ENCODE data around the gene MOV10. TPM values are rescaled to one million over a fixed set of nuclear protein-coding genes. Genes with fewer than 3 reads are reported as not detected.

Gene MOV10
- total and polyA plus RNA-seq, 2 donors (not counting 3 experiments of a cell fraction or from before 2014, with no cell fraction given) = 97.1 to 113 TPM

- H3K4me1 ChIP-seq (ENCODE audit: control insufficient read depth, extremely low read depth, insufficient read depth, low read length) = peaks cover 7% of the 10 kb centered on the region
- DNase-seq (ENCODE audit: low read depth, low spot score) = peak; percentile 25
- dilution Hi-C loops (cut with MboI; ENCODE audit: extremely low pct_ligation_motif_present, low sequenced_read_pairs) = no loop called here
Observed at GRCh38 chr1:112744009-112744578, 69.6 kb downstream of the MOV10 start.

More at GRCh38 chr1:112744009-112744578, 69.6 kb downstream of the MOV10 start:
- no peak for TF ChIP-seq POLR2AphosphoS5 (IDR thresholded peaks at IDR 0.05; ENCODE audit: insufficient read depth, low read depth, low read length)
- TF ChIP-seq FOS (IDR thresholded peaks at IDR 0.05; ENCODE audit: borderline replicate concordance, insufficient read depth, low read length) = no peak
- no peak for TF ChIP-seq POLR2A (IDR thresholded peaks at IDR 0.05; ENCODE audit: low read depth, low read length)
- TF ChIP-seq JUN (IDR thresholded peaks at IDR 0.05; ENCODE audit: borderline replicate concordance, insufficient read depth, insufficient read length, low read depth) = no peak
- peak; percentile 62 for TF ChIP-seq EZH2 (IDR thresholded peaks at IDR 0.05; ENCODE audit: borderline replicate concordance, low read depth, low read length, severe bottlenecking)
- no peak for TF ChIP-seq MAX (IDR thresholded peaks at IDR 0.05; ENCODE audit: insufficient read depth, insufficient read length)
- TF ChIP-seq MYC (IDR thresholded peaks at IDR 0.05; ENCODE audit: low read depth, low read length) = no peak
- TF ChIP-seq GATA2 (IDR thresholded peaks at IDR 0.05; ENCODE audit: insufficient read depth, insufficient read length, low read depth, low read length) = no peak
- TF ChIP-seq CTCF (IDR thresholded peaks at IDR 0.05; ENCODE audit: extremely low read depth in 1 of 2, insufficient read depth in 1 of 2, low read depth in 1 of 2, low read length in 2 of 2) = peak in 1 of 2 donors; percentile 28
- Histone ChIP-seq H3K4me2 (ENCODE audit: insufficient read depth, low read length) (peak overlapping the region; percentile 52), H3K79me2 (ENCODE audit: control insufficient read depth, insufficient read depth, low read length) (no peaks in the 10 kb centered on the region), H4K20me1 (replicated peaks; ENCODE audit: control insufficient read depth, extremely low read depth, insufficient read depth, low read length) (no peaks in the 10 kb centered on the region), H2AFZ (ENCODE audit: low read depth, low read length) (peak overlapping the region; percentile 96), H3K9ac (replicated peaks; ENCODE audit: extremely low read depth, insufficient read depth, low read length) (no peak overlapping the region), H3K4me3 (replicated peaks in 1 of 3; ENCODE audit: insufficient read depth in 1 of 3, low read depth in 1 of 3, low read length in 3 of 3) (peak overlapping the region; percentile 3 to 25 (median 6)), H3K9me1 (replicated peaks; ENCODE audit: control insufficient read depth, extremely low read depth, insufficient read depth, low read length) (no peaks in the 10 kb centered on the region), H3K27ac (ENCODE audit: insufficient read depth, low read depth, low read length) (no peak overlapping the region), H3K9me3 (replicated peaks; ENCODE audit: control insufficient read depth, insufficient read depth, low read length) (no peaks in the 10 kb centered on the region), H3K27me3 (ENCODE audit: control insufficient read depth in 2 of 2, insufficient read depth in 2 of 2, low read length in 2 of 2) (peaks cover 29 to 36% of the 10 kb centered on the region in 2 experiments), H3K36me3 (ENCODE audit: control insufficient read depth in 2 of 2, extremely low read depth in 1 of 2, insufficient read depth in 2 of 2, low read length in 2 of 2) (no peaks in the 10 kb centered on the region)
- intact Hi-C loops (cut with micrococcal nuclease) = loop anchor here (2.0 kb wide), 1 partner anchor 27 kb away; no protein-coding TSS in a partner anchor
- POLR2A ChIA-PET = no interaction called here
- FAIRE-seq = no peak
- CTCF ChIA-PET = interaction anchor here (0.8 to 2.3 kb wide), 11 partner anchors 9 to 298 kb away, joined by 3 to 18 read pairs (median 4); a partner anchor contains a TSS
- no TSS peak for BruUV-seq (replicated peaks)
